Measurements from ENCODE around the gene PCNA. TPM values are rescaled to one million over a fixed set of nuclear protein-coding genes. Genes with fewer than 3 reads are reported as not detected.
"Not testable (repeated sequence)": the region's sequence is repeated elsewhere in the genome, so short reads cannot be mapped to it uniquely, and the experiment has no call there.

Gene PCNA
- total and polyA plus RNA-seq, 3 donors from 2014 or later: 55.4 to 121 (median 65.0) TPM

DNA sequence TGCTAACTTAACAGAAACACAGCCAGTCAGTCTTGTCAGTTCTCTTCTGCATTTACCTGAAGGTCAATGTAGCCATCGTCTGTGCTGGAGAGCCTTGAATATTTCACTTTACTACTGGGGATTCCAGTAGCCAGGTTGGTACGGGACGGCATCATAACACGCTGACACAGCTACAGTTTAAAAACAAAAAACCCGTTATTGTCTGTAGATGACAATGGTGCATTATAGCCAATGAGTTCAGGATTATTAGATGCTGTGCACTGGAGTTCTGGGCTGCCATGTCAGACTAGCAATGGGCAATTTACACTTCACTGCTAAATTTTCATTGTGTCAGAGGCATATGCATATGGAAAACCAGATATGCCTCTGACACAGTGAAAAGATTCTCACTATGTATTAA is 10.5 kb downstream of the PCNA start:
- no peak overlapping the region for H3K4me3 ChIP-seq
- H3K4me1 ChIP-seq: peaks cover 10% of the 10 kb centered on the region
- no peak for DNase-seq
- no peaks in the 10 kb centered on the region for H3K36me3 ChIP-seq (ENCODE audit: low read depth, missing control alignments)
- no peak for TF ChIP-seq POLR2A (IDR thresholded peaks at IDR 0.05)
- TF ChIP-seq, protein P1, sequence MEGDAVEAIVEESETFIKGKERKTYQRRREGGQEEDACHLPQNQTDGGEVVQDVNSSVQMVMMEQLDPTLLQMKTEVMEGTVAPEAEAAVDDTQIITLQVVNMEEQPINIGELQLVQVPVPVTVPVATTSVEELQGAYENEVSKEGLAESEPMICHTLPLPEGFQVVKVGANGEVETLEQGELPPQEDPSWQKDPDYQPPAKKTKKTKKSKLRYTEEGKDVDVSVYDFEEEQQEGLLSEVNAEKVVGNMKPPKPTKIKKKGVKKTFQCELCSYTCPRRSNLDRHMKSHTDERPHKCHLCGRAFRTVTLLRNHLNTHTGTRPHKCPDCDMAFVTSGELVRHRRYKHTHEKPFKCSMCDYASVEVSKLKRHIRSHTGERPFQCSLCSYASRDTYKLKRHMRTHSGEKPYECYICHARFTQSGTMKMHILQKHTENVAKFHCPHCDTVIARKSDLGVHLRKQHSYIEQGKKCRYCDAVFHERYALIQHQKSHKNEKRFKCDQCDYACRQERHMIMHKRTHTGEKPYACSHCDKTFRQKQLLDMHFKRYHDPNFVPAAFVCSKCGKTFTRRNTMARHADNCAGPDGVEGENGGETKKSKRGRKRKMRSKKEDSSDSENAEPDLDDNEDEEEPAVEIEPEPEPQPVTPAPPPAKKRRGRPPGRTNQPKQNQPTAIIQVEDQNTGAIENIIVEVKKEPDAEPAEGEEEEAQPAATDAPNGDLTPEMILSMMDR (IDR thresholded peaks at IDR 0.05): no peak
- 75 to 79% methylated on average over 5 of the region's 5 CpGs for WGBS, 2 donors
- no peak overlapping the region for H3K27ac ChIP-seq
- no peaks in the 10 kb centered on the region for H3K9me3 ChIP-seq
- intact Hi-C loops (cut with DNase I; ENCODE audit: low total_unique reads): no loop called here
- no peaks in the 10 kb centered on the region for H3K27me3 ChIP-seq

DNA sequence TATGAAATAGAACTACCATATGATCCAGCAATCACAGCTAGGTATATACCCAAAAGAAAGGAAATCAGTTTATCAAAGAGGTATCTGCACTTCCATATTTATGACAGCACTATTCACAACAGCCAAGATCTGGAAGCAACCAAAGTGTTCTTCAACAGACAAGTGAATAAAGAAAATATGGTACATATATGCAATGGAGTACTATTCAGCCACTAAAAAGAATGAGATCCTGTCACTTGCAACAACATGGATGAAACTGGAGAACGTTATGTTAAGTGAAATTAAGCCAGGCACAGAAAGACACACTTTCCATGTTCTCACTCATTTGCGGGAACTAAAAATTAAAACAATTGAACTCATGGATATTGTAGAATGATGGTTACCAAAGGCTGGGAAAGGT is 15.3 kb downstream of the PCNA start:
- WGBS, 2 donors: 91% methylated on average over 2 of the region's 2 CpGs
- Histone ChIP-seq H3K4me3 (no peak overlapping the region), H3K4me1 (no peaks in the 10 kb centered on the region), H3K36me3 (ENCODE audit: low read depth, missing control alignments) (no peaks in the 10 kb centered on the region), H3K27me3 (no peaks in the 10 kb centered on the region), H3K9me3 (no peaks in the 10 kb centered on the region), H3K27ac (no peak overlapping the region)
- TF ChIP-seq, protein P1 (IDR thresholded peaks at IDR 0.05): no peak
- TF ChIP-seq POLR2A (IDR thresholded peaks at IDR 0.05): no peak
- no peak for DNase-seq
- intact Hi-C loops (cut with DNase I; ENCODE audit: low total_unique reads): no loop called here

DNA sequence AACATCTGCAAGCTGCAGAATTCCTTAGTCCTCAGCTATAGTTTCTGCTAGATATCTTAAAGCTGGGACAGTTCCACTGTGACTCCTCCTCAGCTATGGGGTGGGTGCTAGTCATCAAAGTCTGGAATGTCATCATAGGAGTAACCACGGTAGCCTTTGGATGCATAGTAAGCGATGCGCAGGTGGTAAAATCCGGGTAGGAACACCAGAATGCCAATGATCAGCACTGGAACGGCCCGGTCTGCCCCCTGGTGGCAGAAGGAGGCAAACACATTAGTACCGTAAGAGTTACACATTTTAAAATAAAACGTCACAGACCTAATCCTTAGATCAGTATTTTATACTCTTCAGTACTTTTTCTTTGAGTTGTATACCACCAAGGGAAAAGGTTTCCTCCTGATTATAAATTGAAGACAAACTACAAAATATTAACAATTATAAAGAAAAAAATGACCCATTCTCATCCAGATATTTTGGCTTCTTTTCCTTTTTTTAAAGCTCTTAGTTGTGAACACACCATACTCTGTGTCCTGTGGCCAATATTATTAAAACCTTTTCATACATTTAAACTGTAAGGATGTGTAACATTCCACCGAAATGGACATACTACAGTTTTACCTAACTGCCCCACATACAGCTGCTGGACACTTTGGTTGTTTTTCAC is 18.9 kb downstream of the PCNA start:
- DNase-seq: peak; percentile 87
- Histone ChIP-seq H3K27ac (no peak overlapping the region), H3K4me3 (no peak overlapping the region), H3K4me1 (peaks cover 5% of the 10 kb centered on the region), H3K36me3 (ENCODE audit: low read depth, missing control alignments) (no peaks in the 10 kb centered on the region), H3K9me3 (no peaks in the 10 kb centered on the region), H3K27me3 (no peaks in the 10 kb centered on the region)
- intact Hi-C loops (cut with DNase I; ENCODE audit: low total_unique reads): no loop called here
- TF ChIP-seq, protein P1 (IDR thresholded peaks at IDR 0.05): peak; percentile 85 to 96 (median 94)
- no peak for TF ChIP-seq POLR2A (IDR thresholded peaks at IDR 0.05)
- 22 to 29% methylated on average over 9 of the region's 9 CpGs for WGBS, 2 donors

DNA sequence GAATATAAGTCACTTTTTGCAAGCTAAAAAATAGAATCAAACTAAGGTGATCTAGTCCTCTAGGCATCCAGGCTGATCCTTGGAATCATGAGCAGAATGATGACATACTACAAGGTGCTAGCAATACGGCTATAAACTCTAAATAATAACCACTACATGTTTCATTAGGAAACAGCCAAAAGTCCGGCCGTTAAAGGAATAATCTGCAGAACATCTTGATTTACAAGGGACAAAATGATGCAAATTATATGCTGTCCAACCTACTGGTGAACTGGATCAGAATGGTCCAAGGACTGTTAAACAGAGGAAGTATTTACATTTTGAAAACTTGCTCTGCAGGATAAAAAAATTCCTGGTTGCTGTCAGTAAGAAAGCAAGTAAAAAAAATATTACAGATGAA is 19.8 kb downstream of the PCNA start:
- H3K36me3 ChIP-seq (ENCODE audit: low read depth, missing control alignments); H3K9me3 ChIP-seq; H3K4me3 ChIP-seq; DNase-seq; H3K4me1 ChIP-seq; H3K27me3 ChIP-seq; H3K27ac ChIP-seq; intact Hi-C loops (cut with DNase I; ENCODE audit: low total_unique reads): not testable (repeated sequence)
- WGBS, 2 donors: 71 to 78% methylated on average over 3 of the region's 3 CpGs

DNA sequence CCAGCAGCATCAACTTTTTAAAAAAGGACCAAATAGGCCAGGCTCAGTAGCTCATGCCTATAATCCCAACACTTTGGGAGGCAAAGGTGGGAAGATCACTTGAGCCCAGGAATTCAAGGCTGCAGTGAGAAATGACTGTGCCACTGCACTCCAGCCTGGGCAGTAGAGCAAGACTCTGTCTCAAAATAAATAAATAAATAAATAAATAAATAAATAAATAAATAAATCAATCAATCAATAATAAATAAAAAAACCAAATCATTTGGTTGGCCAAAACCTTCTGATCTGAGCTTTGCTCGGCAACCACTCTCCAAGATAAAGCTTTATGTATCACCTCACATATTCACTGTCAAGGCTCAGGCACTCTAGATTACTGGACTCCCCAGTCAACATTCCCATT is 20.7 kb downstream of the PCNA start:
- H3K4me1 ChIP-seq; intact Hi-C loops (cut with DNase I; ENCODE audit: low total_unique reads); H3K27me3 ChIP-seq; H3K4me3 ChIP-seq; H3K9me3 ChIP-seq; H3K36me3 ChIP-seq (ENCODE audit: low read depth, missing control alignments); DNase-seq; H3K27ac ChIP-seq: not testable (repeated sequence)
- 80 to 83% methylated on average over 1 of the region's 1 CpG for WGBS, 2 donors

DNA sequence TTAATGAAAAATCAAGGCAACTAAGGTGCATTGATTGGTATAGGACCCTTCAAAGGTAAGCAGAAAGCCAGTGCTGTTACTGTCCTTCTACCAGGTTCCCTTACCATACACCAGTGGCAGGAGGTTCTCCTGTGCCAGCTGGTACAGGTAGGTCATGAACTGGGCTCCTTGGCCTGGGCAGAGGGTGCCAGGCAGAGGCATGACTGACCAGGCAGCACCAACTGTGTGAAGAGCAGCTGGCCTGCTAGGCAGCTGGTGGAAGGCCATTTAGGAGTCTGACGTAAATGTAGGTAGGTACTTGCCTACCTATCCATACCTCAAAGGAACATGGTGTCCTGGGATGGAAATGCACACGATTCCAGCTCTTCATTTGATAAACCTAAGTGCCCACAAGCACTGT is 23.3 kb downstream of the PCNA start:
- no peak for DNase-seq
- Histone ChIP-seq H3K27ac (no peak overlapping the region), H3K9me3 (no peaks in the 10 kb centered on the region), H3K4me1 (peaks cover 5% of the 10 kb centered on the region), H3K36me3 (ENCODE audit: low read depth, missing control alignments) (no peaks in the 10 kb centered on the region), H3K4me3 (no peak overlapping the region), H3K27me3 (no peaks in the 10 kb centered on the region)
- intact Hi-C loops (cut with DNase I; ENCODE audit: low total_unique reads): no loop called here
- no peak for TF ChIP-seq POLR2A (IDR thresholded peaks at IDR 0.05)
- TF ChIP-seq, protein P1 (IDR thresholded peaks at IDR 0.05): no peak
- 60 to 95% methylated on average over 2 of the region's 2 CpGs for WGBS, 2 donors
